MV-4-11 (cell line): Measurements from ENCODE around the gene PAXIP1.

Source experiments
- DNase-seq: peaks from one replicate; lab custom pipeline; 2025; lab: John Stamatoyannopoulos, UW

The PAXIP1 gene

GRCh38 chr7:154994996-154995395, 7.9 kb downstream of the PAXIP1 start:
- no peak for DNase-seq

- DNase-seq = no peak
These were observed 11.9 kb downstream of the PAXIP1 start for GRCh38 chr7:154990964-154991540.

GRCh38 chr7:154987571-154987970, 15.4 kb downstream of the PAXIP1 start:
- no peak for DNase-seq

- DNase-seq = no peak
These were observed 16.6 kb downstream of the PAXIP1 start for GRCh38 chr7:154986200-154986945.

- no peak for DNase-seq
These were observed 17.7 kb downstream of the PAXIP1 start for GRCh38 chr7:154985230-154985629.

GRCh38 chr7:154984601-154985188, 18.2 kb downstream of the PAXIP1 start:
- no peak for DNase-seq

DNA sequence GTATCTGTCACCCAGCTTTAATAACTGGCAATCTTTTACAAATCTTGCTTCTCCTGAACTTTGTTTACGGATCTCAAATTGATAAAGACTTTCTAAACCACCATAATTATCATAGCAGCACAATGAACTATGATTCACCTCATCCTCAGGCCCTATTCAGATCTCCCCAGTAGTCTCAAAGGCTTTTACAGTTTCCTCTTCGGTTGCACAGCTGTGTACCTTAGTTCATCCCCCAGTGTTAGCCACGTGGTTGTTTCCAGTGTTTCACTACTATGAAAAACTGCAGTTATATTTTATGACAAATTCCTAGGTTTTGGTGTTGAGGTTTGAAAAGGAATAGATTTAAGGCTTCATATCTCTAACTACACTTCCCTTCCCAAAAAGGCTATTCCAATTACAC, 24.9 kb downstream of the PAXIP1 start:
- peak; percentile 29 for DNase-seq

GRCh38 chr7:154977250-154977649, 25.7 kb downstream of the PAXIP1 start:
- no peak for DNase-seq

- no peak for DNase-seq
These were observed 26.1 kb downstream of the PAXIP1 start for GRCh38 chr7:154976844-154977243.

DNA sequence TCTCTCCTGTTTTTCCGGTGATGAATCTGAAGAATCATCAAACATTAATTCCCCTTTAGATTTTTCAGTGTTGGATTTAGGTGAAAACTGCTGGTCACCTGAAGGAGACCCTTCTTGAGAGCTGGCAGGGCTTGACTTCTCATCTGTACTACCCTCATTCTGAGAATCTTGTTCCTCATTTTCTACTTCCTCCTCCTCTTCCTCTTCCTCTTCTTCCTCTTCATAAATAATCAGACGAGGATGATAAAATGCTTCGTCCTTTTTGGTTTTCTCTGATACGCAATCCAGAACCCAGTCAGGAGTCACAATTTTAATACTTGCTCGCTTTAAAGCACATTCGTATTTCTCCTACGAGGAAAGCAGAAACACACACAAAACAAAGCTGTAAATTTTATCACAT, 26.9 kb downstream of the PAXIP1 start:
- DNase-seq = peak; percentile 46

GRCh38 chr7:154973381-154973780, 29.5 kb downstream of the PAXIP1 start:
- DNase-seq = no peak

DNA sequence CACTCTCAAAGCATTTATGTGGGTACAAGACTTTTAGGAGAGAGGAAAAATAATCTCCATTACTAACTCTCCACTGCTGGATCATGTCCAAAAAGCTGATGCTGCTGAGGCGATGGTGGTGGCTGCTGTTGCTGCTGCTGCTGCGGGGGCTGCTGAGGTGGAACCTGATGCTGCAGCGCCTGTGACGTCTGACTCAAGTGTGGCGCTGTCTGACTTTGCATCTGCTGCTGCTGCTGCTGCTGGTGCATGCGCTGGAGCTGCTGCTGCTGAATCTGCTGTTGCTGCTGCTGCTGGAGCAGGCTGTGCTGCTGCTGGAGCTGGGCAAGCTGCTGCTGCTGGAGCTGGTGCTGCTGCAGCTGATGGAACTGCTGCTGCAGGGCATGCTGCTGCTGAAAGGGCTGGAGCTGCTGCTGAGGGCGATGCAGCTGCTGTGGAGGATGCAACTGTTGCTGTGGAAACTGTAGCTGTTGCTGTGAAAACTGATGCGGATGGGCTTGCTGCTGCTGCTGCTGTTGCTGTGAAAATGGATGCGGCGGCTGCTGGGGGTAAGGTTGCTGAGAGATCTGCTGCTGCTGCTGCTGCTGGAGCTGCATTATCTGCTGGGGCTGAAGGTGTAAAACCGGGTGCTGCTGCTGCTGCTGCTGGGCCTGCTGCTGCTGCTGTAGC, 34.5 kb downstream of the PAXIP1 start:
- no peak for DNase-seq

GRCh38 chr7:154967401-154967955, 35.4 kb downstream of the PAXIP1 start:
- DNase-seq = no peak

DNA sequence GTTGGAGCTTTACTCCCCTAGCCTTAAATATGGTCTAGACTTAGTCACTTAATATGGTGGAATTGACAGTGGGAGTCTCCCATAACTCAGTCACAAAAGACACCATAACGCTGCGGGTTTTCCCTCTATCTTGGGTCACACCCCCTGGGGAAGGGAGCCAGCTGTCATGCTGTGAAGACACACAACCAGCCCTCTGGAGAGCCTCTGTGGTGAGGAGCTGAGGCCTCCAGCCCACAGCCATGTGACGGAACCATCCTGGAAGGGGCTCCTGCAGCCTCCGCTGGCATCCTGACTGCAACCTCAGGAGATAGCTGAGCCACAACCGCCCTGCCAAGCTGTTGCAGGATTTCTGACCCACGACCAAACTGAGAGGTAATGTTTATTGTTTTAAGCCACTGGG, 37.9 kb downstream of the PAXIP1 start:
- no peak for DNase-seq

DNA sequence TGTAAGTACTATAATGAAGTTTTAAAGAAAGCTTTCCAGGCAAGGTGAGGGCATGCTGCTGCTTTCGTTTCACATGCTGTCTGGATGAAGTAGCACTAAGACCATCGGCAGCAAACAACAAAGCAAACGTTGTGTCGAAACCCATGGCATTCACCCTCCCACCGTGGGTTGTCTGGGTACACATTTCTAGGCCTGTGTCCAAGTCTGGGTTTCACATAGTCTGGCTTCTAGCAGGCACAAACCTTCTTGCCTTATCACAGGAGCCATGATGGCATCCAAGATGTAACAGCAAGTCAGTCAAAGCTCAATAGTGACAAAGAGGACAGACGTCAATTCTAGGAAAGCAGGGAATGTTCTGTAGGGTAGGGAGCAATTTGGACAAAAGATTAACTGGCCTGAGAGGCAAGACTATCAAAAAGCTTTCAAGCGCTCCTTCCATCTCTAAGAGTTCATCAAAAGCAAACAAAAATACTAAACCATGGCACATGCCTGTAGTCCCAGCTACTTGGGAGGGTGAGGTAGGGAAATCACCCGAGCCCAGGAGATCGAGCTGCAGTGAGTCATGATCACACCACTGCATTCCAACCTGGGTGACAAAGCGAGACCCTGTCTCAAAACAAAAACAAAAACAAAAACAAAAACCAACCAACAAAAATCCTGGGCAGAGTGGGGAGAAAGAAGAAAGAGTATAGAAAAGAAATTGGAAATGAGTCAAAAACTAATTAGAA, 42.7 kb downstream of the PAXIP1 start:
- no peak for DNase-seq

GRCh38 chr7:154956427-154956826, 46.5 kb downstream of the PAXIP1 start:
- DNase-seq = no peak

DNA sequence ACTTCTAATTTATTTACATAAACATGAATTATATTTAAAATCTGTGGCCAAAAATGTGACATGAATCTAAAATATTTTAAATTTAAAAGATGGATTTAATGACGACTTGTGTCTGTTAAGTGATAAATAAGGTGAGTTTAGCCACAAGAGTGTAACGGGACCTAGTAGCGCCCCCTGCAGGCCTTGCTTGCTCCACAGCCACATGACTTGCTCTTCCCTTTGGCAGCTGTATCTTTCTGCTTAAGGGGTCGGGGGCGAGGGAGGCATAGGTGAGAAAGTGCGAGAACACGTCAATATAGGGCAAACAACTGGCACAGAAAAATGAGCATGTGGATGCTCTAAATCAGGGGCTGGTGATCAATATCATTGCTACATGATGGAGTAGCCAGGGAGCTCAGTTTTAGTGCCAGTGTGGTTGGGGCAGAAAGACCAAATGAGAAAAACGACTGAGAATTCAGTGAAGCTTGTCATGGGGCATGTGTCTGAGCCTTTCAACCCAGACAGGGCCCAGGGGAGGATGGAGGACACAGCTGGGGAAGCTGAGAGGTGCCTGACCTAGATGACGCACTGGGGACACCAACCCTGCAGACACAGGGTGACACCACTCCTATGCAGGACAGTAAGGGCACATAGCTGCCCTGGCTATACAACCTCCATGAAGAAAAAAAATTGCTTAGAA, 49.8 kb downstream of the PAXIP1 start:
- no peak for DNase-seq

DNA sequence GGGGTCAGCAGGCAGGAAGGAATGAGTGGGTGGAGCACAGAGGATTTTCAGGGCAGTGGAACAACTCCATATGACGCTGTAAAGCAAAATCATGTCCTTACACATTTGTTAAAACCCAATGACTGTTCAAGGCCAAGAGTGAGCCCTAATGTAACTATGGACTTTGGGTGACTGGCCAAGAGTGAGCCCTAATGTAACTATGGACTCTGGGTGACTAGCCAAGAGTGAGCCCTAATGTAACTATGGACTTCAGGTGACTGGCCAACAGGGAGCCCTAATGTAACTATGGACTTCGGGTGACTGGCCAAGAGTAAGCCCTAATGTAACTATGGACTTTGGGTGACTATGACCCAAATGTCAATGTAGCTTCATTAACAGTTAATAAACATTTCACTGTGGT, 52.0 kb downstream of the PAXIP1 start:
- DNase-seq = no peak

- DNase-seq = no peak
These were observed 55.3 kb downstream of the PAXIP1 start for GRCh38 chr7:154947604-154948003.

DNA sequence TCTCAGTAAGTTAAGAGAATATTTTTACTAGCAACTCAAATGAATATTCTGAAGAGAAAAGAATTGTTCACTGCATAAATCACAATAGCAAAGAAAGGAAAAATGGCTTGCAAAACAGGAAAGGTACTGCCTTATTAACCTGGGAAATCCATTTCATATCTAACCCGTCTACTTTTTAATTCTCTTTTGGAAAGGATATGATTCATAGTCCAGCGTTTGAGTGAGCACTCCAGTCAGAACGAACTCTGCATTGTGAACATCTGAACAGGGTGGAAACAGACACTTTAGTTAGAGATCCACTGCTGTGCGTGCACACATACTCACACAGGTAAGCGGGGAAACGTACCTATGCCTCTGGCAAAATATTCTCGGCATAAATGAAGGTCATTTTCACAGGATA, 56.8 kb downstream of the PAXIP1 start:
- no peak for DNase-seq

- no peak for DNase-seq
These were observed 59.0 kb downstream of the PAXIP1 start for GRCh38 chr7:154943906-154944305.
